Activated T-helper 1 cell treated with Interleukin-2 at 50 U/mL for 16 hours (primary cell): Measurements from ENCODE around the gene PARN.

Source experiments
- DNase-seq: peaks from one replicate; pipeline ENCODE4 v3.0.0-alpha.2; 2020; ENCODE audit warnings: low read depth

Gene PARN

DNA sequence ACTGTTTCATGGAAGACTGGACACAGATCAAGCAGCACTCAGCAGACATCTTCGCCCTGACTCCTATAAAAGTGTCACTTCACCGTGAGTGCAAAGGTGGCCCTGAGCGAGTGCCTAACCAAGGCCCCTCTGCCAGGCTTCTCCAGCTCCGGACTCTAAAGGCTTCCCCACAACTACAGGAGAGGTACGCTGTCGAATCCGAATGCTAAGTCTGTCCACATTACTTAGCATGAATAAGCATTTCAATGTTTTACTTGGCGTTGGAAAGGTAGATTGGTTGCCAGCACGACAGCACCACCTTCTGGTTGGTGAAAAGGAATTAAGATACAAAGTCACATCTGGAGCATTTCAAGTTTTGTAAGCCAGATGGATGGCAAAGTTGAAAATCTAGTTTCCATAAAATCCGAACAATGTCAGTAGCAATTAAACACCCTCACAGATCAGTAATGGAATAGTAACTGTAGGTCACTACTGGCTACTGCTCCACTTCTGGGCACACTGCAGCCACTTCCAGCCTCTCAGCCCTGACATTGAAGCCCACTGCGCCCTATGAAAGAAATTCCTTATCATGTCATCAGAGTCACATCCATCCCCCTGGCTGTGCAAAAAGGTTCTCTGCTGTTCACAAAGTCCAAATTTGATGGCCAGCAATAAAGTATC, 100.9 kb downstream of the PARN start:
- DNase-seq = no peak

DNA sequence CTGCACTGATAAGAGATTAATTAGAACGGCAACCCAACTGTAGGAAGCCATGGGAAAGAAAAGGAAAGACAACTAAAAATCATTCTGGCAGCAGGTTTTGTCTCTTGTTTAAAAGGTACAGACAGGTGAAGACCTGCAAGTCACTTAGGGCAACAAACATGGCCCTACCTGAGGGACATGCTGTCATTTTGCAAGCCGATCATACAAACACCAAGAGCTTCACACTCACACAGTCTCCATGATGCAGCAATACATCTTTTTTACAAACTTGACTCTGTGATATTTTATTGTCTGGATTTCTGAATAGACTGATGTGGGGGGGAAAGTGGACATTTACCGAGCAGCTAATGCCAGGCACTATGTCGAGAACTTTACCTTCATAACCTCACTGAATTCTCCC, 101.8 kb downstream of the PARN start:
- no peak for DNase-seq

DNA sequence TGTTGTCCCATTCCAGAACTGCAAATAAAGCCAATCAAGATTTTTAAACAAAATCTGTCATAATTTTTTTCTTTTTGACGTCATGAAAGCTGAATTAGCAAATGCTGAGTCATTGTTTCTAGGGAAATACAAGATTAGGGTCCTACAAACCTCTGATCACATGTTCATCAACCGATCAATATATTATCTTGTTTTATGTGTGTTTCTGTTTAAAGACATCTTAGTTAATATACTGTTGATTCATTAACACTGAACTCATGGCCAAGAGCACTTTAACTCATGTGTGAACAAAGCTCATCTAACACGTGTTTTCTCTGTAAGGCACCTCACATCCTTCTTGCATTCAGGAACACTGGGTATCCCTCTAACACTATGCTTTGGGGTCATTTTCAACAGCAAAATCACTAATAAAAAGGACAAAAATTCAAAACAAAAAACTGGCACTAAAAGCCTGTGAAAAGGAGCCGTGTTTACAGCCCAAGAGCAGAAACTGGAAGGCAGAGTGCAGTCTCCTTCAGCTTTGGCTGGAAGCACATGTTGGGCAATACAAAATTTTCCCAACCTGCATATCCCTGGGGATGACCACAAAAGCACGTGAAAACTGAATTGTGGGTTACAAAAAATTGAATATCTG, 102.5 kb downstream of the PARN start:
- DNase-seq = no peak

DNA sequence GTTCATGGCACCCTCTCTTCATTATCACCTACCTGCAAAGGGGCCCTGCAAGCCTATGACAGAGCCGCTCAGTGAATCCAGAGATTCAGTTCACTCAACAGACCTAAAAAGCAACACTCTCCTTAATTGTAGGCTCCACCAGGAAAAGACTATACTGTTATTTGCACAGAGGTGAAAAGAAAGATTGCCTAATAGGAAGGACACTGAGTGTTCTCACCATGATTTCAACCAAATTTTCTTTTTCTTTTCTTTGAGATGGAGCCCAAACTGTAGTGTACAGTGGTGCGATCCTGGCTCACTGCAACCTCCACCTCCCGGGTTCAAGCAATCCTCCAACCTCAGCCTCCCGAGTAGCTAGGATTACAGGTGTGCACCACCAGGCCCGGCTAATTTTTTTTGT, 104.5 kb downstream of the PARN start:
- DNase-seq = no peak

DNA sequence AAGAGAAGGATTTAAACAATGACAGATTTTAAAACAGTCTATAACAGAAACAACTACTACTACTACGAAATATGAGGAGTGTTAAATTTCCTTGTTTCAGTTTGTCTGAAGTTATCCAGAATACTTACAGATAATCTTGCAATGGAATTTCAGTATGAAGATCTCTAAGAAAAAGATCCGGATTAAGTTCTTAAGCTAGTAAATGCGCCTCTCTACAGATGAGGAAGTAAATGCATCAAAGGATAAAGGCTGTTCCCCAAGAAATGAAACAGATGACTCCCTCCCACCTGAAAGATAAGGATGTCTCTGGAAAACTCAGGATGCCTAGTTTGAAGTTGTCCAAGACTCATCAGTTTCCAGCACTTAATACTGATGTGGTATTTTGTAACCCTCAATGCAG, 105.1 kb downstream of the PARN start:
- no peak for DNase-seq

- no peak for DNase-seq
These were observed 106.4 kb downstream of the PARN start for GRCh38 chr16:14523632-14524031.

DNA sequence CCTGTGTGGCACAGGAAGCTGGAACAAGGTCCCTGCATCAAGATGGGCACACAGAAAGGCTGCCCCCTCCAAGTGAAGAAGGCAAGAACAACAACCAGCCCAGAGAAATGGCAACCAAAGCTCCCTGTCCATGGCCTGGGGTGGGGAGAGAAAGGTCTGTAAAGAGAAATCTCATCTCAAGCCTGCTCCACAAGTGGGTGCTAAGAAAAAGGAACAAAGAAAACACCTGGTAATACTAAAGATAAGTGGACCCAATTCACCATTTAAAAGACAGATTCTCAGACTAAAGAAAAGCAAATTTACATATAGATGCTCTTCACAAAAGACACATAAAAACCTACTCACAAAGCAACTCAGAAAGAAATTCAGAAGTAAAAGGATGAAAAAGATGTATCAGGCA, 107.4 kb downstream of the PARN start:
- no peak for DNase-seq

- DNase-seq = no peak
These were observed 109.3 kb downstream of the PARN start for GRCh38 chr16:14520753-14521152.

- DNase-seq = no peak
These were observed 115.1 kb downstream of the PARN start for GRCh38 chr16:14514967-14515366.

- no peak for DNase-seq
These were observed 116.5 kb downstream of the PARN start for GRCh38 chr16:14513389-14514107.

DNA sequence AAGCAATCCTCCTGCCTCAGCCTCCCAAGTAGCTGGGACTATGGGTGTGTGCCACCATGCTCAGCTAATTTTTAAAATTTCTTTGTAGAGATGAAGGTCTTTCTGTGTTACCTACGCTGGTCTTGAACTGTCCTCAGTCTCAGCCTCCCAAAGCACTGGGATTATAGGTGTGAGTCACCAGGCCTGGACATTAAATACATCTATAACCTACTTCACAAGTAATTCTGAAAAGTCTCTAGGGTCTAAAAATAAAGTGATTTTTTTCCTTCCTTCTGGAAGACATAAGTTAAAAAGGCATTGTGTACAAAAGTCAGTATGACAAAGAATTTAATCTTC, 118.3 kb downstream of the PARN start:
- no peak for DNase-seq

DNA sequence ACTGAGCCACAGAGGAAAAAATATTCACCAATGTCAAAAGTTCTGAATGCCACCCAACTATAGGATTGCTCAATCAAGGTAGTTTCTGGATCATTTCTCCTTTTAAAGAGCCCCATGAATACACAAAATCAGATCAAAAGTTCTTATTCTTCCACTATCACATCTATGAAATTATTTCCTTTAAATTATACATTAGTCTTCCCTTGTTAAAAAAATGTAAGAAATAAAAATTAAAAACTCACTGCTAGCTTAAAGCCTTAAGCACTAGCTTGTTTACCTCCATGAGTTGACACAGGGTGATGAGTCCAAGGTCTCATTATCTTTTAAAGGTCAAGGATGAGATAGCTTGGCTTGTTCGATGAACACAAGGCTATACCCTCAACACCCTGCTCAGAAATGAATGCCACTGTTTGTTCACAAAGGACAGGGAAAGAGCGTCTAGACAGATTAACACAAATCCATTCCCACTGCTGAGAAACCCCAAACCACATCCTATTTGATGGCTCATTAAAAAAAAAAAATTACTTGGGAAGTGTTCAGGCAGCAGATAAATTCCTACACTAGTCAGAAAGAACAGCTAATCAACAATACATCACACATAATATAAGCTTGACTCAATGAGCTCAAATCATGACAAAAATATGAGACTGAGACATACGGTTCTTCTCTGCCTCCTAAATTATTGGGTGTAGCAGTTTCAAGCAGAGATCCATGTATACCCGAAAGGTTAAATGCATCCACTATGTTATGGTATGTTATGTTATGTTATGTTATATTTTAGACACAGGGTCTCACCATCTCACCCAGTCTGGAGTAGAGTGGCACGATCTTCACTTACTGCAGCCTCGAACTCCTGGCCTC, 118.9 kb downstream of the PARN start:
- no peak for DNase-seq

DNA sequence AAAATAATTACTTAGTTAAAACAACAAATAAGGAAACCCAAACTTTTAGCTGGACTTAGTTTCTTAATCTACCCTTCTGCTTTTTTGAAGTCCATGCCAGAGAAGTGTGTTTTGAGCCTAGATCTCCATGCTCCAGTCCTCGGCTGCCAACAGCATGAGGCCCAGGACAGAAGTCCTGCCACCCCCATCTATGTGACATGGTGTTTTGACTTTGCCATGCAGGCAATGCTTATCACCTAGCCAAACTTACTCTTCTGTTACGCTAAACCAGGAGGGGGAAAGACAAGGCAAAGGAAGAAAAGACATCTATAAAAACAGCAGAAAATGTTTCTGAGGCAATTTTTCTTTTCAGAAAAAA, 119.5 kb downstream of the PARN start:
- DNase-seq = no peak

DNA sequence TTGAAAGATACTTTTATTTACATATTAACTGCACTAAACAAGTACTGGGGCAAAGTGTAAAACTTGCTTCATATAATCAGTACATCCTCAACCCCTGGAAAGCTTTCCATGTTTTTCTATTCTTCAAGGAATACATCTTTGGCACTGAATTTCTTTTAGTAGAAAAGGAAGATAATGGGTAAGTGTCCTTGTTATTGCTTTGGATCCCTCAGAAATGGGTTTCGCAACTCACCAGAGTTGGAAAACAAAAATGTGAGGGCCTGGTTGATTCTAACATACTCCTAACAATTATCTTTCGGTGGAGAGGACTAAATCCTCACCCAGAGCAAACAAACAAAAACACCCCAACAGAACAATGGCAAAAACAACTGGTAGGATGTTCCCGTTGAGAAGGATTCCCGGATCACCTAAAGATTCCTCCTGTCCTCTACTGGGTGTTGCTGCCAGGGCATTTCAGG, 120.4 kb downstream of the PARN start:
- DNase-seq = no peak

DNA sequence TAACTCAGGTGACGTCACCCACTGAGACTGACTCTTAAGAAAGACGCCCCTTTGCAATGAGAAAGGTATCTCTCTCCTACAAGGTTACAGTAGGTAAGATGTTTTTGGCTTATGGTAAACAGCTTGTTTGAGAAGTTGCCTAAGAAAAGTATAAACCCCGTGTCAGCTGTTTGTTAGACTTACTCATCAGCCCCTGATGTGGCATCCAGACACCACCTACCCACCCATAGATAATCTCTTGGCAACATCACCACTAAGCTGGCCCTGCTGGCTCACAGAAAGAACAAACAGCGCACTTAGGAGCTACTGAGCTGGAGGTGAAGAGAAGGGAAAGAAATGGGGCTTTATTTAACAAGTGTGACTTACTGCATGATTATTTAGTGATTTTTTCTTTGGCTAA, 121.0 kb downstream of the PARN start:
- no peak for DNase-seq

DNA sequence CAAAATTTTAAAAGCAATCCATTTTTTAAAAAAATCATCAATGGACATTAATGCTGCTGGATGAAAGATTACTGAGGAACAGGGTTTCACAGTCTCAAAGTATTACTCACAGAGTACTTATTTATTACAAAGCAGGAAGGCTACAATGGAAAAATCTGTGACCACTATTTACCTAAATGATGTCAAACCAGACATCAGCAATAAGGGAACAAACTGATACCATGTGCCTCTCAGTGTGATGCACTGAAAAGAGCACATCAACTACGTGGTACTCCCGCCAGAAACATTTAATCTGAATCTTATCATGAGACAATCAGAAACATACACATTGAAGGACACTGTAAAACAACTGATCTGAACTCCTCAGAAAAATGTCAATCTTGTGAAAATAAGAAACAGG, 124.2 kb downstream of the PARN start:
- DNase-seq = no peak

- no peak for DNase-seq
These were observed 126.9 kb downstream of the PARN start for GRCh38 chr16:14502932-14503741.

- no peak for DNase-seq
These were observed 127.7 kb downstream of the PARN start for GRCh38 chr16:14502256-14502875.

DNA sequence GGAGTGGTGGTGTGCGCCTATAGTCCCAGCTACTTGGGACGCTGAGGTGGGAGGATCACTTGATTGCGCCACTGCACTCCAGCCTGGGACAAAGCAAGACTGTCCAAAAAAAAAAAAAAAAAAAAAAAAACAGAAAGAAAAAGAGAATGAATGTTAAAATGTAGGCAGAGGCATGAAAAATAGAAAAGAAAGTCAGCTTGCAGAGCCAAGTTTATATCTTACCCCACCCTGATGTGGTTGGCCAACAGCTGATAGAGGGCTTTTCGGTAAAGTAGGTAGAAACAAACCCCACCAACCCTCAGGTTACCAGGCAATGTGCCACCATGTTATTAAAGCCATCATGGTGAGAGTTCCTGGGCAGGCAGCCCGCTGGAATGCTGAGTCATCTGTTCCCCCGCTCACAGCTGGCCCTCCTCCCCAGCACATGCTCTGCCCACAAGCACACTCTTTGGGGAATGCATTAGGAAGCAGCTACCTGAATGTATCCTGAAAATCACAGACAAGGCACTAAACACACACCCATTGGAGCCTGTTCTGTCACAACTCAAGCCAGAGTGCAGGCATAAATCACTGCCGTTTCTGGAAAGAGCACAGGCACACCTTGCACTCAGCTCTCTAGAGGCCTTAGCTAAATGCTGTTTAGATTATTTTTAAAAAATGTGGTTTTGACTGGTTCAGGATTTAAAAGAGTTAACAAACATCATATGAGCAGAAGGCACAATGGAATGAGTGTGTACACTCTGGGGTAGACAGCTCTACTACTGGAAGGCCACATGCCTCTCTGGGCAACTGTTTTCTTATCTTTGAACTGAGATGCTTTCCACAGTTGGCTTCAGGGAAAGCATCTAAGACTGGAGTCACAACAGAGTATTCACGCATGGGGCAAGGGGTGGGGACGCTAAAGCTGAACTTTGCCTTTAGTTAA, 128.5 kb downstream of the PARN start:
- no peak for DNase-seq

DNA sequence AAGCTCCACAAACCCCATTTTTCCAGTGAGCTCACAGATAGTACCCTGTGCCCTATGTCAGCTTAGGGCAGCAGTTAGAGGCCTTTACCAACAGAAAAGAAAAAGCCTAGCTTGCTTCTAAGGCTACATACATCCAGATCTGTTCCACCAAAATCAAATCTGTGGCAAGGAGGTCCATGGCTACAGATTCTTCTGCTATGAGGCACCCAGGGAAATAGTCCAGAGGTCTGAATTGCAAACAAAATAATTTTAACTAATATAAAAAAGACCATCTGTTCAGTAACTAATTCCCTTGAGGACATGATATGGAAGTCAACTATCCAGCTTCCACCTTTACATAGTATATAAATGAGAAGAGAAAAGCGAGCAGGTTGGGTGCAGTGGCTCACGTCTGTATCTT, 129.3 kb downstream of the PARN start:
- no peak for DNase-seq
